ENCODE data around the gene KANSL3.
"Not testable (repeated sequence)": the region's sequence is repeated elsewhere in the genome, so short reads cannot be mapped to it uniquely, and the experiment has no call there.

Gene KANSL3

GRCh38 chr2:96638144-96639121, at the start of gene KANSL3:
TSS of gene KANSL3 (minus strand) at chr2:96638312. CDS start at chr2:96637135, 1,177 bp downstream.
- peak; percentile 85 for DNase-seq (ENCODE audit: low read depth)

DNA sequence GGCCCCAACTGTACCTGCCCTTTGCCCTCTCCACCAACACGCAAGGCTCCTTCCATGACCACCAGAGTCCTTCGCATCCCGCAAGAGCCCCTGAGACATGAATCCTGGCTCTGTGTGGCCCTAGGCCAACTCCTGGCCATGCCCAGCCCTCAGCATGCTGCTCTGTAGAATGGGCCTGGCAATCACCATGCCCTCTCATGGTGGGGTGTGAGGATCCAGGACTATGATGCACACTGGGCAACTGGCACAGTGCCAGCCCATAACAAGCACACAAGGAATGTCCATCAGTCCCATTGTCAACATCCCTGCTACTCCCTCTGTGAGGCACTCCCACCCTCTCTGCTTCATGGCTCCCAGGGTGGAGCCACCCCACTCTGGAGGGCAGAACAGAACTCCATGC, 49.2 kb upstream of the KANSL3 start:
- DNase-seq (ENCODE audit: low read depth) = no peak

GRCh38 chr2:96685577-96686459, 47.7 kb upstream of the KANSL3 start:
- DNase-seq (ENCODE audit: low read depth) = no peak

- DNase-seq (ENCODE audit: low read depth) = no peak
Measured at GRCh38 chr2:96684883-96685576, 46.9 kb upstream of the KANSL3 start.

- DNase-seq (ENCODE audit: low read depth) = no peak
Measured at GRCh38 chr2:96683972-96684820, 46.1 kb upstream of the KANSL3 start.

- no peak for DNase-seq (ENCODE audit: low read depth)
Measured at GRCh38 chr2:96683307-96683706, 45.2 kb upstream of the KANSL3 start.

DNA sequence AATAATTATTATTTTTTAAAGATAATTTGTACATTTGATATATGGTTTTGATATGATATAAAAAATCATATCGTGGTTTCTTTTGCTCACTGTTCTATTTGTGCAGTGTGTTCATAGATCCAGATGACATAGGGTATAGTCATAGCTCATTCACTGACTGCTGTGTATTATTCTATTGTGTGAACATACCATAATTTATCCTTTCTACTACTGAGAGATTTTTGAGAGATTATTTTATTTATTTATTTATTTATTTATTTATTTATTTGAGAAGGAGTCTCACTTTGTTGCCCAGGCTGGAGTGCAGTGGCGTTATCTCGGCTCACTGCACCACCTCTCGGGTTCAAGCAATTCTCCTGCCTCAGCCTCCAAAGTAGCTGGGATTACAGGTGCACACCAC, 43.4 kb upstream of the KANSL3 start:
- DNase-seq (ENCODE audit: low read depth) = no peak

DNA sequence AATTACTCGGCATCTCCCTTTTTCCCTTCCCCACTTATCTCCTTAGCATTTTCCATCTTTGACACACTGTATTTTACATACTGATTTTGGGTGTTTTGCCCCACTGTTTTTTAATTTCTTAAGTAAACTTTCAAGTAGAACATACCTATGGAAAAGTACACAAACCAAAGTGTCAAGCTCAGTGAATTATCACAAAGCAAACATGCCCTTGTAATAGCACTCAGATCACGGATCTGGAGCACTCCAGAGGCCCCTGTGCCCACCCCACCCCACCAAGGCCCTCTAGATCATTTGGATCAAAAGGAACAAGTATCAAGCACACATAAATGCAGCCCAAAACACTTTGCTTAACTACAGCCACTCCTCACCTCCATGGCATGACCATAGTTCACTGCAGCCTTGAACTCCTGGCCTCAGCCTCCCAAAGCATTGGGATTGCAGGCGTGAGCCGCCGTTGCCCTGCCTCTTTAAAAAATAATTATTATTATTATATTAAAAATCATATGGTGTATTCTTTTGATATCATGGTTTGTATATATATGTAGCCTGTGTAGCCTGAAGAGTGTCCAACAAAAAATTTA, 42.5 kb upstream of the KANSL3 start:
- no peak for DNase-seq (ENCODE audit: low read depth)

DNA sequence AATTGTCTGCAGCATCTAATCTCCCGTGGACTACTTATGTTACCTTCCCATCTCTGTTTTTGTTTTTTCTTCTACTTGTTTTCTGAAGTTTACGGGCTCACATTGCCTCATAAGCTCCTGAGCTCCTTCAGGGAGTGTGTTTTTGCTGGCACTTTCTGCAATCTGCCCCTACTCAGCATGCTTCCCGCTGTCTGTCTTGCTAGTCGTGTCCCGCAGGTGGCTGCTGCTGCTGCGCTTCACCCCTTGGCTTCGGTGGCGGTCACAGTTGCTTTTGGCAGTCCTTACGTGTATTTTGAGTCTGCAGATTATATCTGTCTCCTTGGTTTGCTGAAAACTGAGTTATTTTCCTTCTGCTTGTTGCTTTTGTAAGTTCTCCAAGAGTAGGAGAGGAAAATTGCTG, 41.7 kb upstream of the KANSL3 start:
- DNase-seq (ENCODE audit: low read depth) = no peak

DNA sequence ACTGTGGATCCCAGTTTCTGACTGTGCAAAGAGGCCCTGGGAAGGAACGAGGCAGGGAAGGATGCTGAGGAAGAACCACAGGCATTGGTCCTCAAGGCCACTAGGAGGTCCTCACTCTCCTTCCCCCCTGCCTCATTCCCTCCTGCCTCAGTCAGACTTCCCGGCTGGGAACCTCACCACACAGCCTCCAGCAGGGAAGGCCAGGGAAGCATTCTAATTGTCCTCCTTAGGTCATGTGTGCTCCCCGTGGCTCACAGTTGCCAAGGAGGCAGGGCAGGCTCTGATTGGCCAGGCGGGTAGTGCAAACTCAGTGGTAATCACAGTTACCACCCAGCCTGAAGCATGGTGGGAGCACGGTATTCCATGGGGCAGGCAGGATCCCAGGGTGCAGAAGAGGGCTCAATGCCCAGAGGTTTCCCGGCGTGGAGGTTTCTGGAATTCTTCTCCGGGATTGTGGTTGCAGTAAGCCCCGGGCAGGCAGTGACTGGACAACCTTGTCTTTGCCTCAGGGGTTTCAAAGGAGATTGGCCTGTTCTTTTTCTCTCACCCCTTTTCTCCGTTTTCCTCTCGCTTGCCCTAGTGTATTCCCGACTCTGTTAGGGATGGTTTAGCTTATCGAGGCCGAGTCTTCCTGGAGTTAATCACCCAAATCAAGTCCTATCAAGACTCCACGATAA, 31.6 kb upstream of the KANSL3 start:
- DNase-seq (ENCODE audit: low read depth) = no peak

DNA sequence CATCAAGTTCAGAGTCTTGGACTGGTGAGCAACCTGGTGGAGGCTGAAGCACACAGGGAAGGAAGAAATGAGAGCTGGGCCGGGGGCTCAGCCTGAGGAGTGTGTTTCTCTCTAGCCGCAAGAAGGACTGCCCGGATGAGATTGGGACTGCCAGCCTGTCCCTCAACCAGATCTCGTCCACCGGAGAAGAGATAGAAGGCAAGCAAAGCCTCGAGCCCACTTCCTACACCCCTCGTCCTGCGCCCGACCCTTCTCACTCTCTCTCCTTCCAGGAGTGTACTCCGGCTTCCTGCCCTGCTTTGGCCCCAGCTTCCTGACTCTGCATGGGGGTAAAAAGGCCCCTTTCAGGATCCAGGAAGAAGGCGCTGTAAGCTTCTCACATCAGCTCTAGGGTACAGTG, 30.7 kb upstream of the KANSL3 start:
- DNase-seq (ENCODE audit: low read depth) = no peak

DNA sequence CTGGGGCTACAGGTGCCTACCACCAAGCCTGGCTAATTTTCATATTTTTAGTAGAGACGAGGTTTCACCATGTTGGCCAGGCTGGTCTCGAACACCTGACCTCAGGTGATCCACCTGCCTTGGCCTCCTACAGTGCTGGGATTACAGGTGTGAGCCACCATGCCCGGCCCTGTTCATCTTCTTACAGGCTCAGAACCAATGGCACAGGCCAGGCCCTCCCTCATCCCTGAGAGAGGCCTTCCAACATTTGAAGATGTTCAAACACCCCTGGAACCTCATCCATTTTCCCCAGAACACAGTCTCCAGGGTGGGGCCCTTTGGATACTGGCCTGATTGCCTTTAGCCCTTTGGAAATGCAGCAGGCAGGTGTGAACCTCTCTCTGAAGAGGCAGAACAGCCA, 27.6 kb upstream of the KANSL3 start:
- DNase-seq (ENCODE audit: low read depth) = not testable (repeated sequence)

- DNase-seq (ENCODE audit: low read depth) = no peak
Measured at GRCh38 chr2:96665083-96665569, 27.0 kb upstream of the KANSL3 start.

DNA sequence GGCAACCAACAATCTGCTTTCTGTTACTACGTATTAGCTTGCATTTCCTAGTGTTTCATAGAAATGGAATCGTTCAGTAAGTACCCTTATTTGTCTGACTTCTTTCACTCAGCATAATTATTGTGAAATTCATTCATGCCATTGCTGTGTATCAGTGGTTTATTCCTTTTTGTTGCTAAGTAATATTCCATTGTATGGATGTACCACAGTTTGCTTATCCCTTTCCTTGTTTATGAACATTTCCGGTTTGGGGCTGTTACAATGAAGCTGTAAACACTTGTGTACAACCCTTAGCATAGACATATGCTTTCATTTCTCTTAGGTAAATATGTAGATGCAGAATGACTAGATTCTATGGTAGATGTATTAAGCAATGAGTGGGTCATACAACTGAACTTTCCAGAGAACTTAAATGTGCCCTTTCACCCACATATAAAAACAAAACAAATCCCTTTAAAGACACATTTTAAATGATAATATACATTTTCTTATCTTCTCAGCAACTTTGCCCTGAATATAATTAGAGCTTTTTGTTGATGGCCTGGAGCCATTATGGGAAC, 26.3 kb upstream of the KANSL3 start:
- DNase-seq (ENCODE audit: low read depth) = no peak

DNA sequence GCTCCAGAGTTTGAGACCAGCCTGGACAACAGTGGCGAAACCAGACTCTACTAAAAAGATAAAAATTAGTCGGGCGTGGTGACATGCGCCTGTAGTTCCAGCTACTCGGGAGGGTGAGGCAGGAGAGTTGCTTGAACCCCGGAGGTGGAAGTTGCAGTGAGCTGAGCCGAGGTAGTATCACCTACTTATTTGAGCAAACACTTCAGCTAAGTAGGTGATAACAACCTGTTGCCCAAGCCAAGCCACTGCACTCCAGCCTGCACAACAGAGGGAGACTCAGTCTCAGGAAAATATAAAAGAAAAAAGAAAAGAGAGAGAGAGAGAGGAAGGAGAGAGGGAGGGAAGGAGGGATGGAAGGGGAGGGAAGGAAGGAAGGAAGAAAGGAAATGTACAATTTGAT, 25.7 kb upstream of the KANSL3 start:
- DNase-seq (ENCODE audit: low read depth) = no peak

- no peak for DNase-seq (ENCODE audit: low read depth)
Measured at GRCh38 chr2:96663177-96663576, 25.1 kb upstream of the KANSL3 start.

- DNase-seq (ENCODE audit: low read depth) = no peak
Measured at GRCh38 chr2:96662360-96662759, 24.2 kb upstream of the KANSL3 start.

DNA sequence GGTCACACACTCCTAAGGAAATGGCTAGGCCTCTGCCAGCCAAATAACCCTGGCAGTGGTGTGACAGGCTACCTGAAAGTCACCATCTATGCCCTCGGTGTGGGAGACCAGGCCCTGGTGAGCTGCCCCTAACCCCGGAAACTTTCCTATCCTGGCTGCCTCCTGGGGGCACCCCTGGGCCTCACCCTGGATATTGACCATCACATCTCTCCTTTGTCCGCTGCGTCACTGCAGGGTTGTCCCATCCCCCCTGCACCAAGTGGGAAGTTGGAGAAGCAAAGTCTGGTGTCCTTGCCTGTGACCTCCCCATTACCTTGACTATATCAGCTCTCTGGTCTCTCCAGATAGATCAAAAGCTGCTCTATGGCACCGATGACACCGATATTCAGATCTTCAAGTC, 23.2 kb upstream of the KANSL3 start:
- no peak for DNase-seq (ENCODE audit: low read depth)

DNA sequence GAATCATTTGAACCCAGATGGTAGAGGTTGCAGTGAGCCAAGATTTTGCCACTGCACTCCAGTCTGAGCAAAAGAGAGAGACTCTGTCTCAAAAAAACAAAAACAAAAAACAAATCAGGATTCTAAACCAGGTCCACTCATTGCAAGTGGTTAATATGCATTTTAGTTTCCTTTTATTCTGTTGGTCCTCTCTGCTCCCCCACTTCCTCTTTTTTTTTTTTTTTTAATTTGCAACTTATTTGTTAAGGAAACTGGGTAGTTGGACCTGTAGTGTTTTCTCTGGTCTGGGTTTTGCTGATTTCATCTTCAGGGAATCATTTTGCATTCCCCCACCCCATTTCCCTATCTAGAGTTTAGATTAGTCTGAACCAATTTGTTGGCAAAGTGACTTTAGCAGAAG, 18.4 kb upstream of the KANSL3 start:
- no peak for DNase-seq (ENCODE audit: low read depth)

- DNase-seq (ENCODE audit: low read depth) = no peak
Measured at GRCh38 chr2:96655526-96655925, 17.4 kb upstream of the KANSL3 start.
